Thyroid gland (tissue), 4 donors: ENCODE results near the gene CABLES2. TPM values are rescaled to one million over a fixed set of nuclear protein-coding genes. Genes with fewer than 3 reads are reported as not detected.
"Not testable (repeated sequence)": the region's sequence is repeated elsewhere in the genome, so short reads cannot be mapped to it uniquely, and the experiment has no call there.

ENCODE experiments used
- DNase-seq, 2 donors: peaks; one replicate each; pipeline ENCODE4 v3.0.0-alpha.2; 2019
- H3K27ac ChIP-seq, 3 donors: fragments of 200-600 bp; sonication (generic); 1 replicate in 2 of 3; 2 replicates in 1 of 3; pipeline ENCODE4 v1.5.1; 2016 to 2019; ENCODE audit warnings: mild to moderate bottlenecking in 1 of 3, moderate library complexity in 1 of 3
- H3K27me3 ChIP-seq: fragments of 200-600 bp; sonication (generic); one replicate; pipeline ENCODE4 v1.5.1; 2019
- H3K36me3 ChIP-seq, 2 donors: fragments of 200-600 bp; sonication (generic); one replicate each; pipeline ENCODE4 v1.5.1; 2016 to 2019
- H3K4me1 ChIP-seq, 2 donors: fragments of 200-600 bp; sonication (generic); one replicate each; pipeline ENCODE4 v1.5.1; 2017 to 2019
- H3K4me3 ChIP-seq, 3 donors: fragments of 200-600 bp; sonication (generic); replicated peaks in 1 of 3; 1 replicate in 2 of 3; 2 replicates in 1 of 3; pipeline ENCODE4 v1.5.1; 2016; ENCODE audit warnings: mild to moderate bottlenecking in 1 of 3
- H3K9me3 ChIP-seq: fragments of 200-600 bp; sonication (generic); one replicate; pipeline ENCODE4 v1.5.1; 2017
- POLR2A ChIP-seq, 2 donors: fragments of 450-650 bp; IDR thresholded peaks; one replicate each; pipeline ENCODE4 v1.6.1; 2017; ENCODE audit warnings: antibody characterized with exemption in 2 of 2, mild to moderate bottlenecking in 2 of 2, moderate library complexity in 1 of 2
- WGBS, 2 donors: methylation state at CpG; one replicate each; pipeline ENCODE4 v1.1.5; 2017; 5-methylcytosine and 5-hydroxymethylcytosine counted together
- intact Hi-C: fragments of 100-400 bp; cut with DNase I; formaldehyde crosslinking; loops from one replicate; pipeline ENCODE4 v1.15.1; 2023
- total RNA-seq, 4 donors: library from RNA; depleted of rRNA; stranded (reverse); fragments of >200 nt; gene quantifications; one replicate each; pipeline ENCODE4 v1.2.3, GENCODE V29; 2016
- TF ChIP-seq, protein P1 (sequence below), 6 experiments: fragments of 200-600 bp in 3 of 6; fragments of 450-650 bp in 3 of 6; sonication (generic) in 3 of 6; IDR thresholded peaks; one replicate each; pipeline ENCODE4 v1.5.1; 2016 to 2019; ENCODE audit warnings: antibody characterized with exemption in 6 of 6, mild to moderate bottlenecking in 2 of 6, inconsistent platforms in 1 of 6, moderate library complexity in 1 of 6

CABLES2 gene
- total RNA-seq, 4 donors from 2014 or later: 5.8 to 8.5 (median 7.7) TPM

DNA sequence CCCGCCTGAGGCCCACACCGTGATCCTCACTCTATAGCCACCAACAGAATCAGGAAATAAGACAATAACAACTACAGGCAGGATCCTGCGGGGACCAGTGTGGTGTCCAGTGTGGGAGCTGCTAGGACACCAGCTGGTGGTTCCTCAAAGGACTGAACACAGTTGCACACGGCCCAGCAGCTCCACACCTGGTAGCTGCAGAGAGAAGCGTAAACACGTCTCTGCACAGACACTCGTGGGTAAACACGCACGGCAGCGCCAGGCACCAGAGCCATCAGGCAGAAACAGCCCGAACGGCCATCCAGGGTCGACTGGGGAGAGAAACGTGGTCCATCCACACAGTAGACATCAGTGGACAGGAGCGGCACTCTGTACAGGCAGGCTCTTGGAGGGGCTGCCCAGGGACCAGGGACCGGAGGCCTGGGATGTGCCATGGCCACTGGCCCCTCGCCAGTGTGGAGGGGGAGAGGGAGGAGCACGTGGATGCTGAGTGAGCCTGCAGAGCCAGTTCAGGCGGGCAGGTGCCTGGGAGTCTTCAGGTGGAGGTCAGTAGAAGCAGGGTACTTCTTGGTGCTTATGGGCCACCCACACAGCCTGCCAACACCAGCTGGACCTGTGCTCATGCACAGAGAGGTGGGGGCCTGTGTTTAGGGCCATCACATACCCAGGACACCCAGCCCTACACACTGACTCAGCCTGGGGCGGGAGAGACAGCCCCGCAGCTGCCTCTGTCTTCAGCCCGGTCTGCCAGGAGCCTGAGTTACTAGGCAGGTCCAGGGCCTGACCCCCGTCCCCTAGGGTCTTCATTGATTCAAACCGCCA is 32.5 kb downstream of the CABLES2 start:
- Histone ChIP-seq H3K4me3 (no peak overlapping the region), H3K9me3 (no peaks in the 10 kb centered on the region), H3K4me1 (peaks cover 47 to 74% of the 10 kb centered on the region in 2 donors), H3K27ac (peak overlapping the region in 2 of 3 donors; percentile 31 to 36), H3K36me3 (no peaks in the 10 kb centered on the region), H3K27me3 (no peaks in the 10 kb centered on the region)
- no peak for TF ChIP-seq POLR2A (IDR thresholded peaks at IDR 0.05)
- TF ChIP-seq, protein P1, sequence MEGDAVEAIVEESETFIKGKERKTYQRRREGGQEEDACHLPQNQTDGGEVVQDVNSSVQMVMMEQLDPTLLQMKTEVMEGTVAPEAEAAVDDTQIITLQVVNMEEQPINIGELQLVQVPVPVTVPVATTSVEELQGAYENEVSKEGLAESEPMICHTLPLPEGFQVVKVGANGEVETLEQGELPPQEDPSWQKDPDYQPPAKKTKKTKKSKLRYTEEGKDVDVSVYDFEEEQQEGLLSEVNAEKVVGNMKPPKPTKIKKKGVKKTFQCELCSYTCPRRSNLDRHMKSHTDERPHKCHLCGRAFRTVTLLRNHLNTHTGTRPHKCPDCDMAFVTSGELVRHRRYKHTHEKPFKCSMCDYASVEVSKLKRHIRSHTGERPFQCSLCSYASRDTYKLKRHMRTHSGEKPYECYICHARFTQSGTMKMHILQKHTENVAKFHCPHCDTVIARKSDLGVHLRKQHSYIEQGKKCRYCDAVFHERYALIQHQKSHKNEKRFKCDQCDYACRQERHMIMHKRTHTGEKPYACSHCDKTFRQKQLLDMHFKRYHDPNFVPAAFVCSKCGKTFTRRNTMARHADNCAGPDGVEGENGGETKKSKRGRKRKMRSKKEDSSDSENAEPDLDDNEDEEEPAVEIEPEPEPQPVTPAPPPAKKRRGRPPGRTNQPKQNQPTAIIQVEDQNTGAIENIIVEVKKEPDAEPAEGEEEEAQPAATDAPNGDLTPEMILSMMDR (IDR thresholded peaks at IDR 0.05): no peak
- DNase-seq: peak; percentile 71 to 80
- intact Hi-C loops: no loop called here
- 54 to 55% methylated on average over 21 to 24 of the region's 24 CpGs for WGBS, 2 donors

DNA sequence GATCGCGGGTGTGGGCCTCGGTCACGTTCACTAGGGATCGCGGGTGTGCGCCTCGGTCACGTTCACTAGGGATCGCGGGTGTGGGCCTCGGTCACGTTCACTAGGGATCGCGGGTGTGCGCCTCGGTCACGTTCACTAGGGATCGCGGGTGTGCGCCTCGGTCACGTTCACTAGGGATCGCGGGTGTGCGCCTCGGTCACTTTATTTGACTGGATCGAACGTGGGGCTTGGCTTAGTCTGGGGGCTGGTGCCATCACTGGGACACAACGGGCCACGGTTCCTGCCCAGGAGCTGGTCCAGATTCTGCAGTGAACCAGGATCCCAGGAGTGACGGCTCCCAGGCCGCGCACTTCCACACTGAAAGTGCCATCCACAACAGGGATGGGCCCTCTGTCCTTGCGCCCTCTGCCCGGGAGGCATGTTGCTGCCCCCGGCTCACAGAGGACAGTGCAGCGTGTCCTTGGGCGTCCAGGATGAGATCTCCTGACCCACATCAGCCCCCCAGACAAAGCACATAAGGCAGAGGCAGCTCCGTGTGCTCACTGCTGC is 33.4 kb downstream of the CABLES2 start:
- H3K27ac ChIP-seq, H3K9me3 ChIP-seq, H3K4me3 ChIP-seq, DNase-seq, intact Hi-C loops, H3K27me3 ChIP-seq, H3K36me3 ChIP-seq: not testable (repeated sequence)
- H3K4me1 ChIP-seq: peaks cover 55 to 75% of the 10 kb centered on the region in 2 donors
- 76 to 83% methylated on average over 5 to 6 of the region's 40 CpGs for WGBS, 2 donors

DNA sequence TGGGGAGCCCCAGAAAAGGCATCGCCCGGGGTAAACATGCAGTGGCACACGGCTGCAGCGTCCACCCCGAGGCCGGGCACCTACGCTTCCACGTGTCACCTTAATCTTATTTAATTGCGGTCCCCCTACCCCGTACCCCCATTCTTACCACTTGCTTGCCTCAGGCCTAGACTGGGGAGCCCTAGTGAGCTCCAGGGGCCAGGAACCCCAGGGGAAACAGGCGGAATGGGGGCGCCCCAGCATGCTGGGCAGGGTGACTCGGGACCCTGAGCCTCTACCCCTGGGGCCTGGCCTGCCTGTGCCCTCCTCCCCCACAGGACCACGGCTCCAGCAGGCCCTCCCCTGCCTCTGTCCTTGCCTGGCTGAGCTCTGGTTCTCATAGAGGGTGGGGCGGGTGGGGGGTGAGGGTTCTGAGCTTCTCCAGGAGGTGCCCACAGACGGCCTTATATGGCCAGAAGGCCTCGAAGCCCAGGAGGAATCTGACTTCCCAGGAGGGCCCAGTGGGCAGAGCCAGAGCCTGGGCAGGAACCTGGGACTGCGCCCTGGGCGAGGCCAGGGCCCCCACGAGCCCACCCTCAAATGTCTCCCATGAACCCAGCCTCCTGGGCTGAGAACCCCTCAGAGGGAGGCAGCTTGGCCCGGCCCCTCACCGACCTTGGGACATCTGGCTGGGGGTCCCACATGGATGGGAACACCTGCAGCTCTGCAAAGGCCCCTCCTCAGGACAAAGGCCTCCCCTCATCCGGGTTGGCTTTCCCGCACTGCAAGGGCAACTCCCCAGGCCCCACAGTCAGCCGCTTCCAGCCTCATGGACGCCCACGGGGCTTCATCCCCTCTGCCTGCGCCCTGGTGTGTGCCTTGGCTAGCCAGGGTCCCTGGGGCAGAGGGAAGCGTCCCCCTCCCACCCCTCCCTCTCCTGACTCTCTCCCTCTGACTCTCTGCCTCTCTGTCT is 34.8 kb downstream of the CABLES2 start:
- Histone ChIP-seq H3K27ac (no peak overlapping the region), H3K36me3 (no peaks in the 10 kb centered on the region), H3K9me3 (no peaks in the 10 kb centered on the region), H3K4me3 (no peak overlapping the region), H3K4me1 (peaks cover 55 to 75% of the 10 kb centered on the region in 2 donors), H3K27me3 (no peaks in the 10 kb centered on the region)
- no peak for DNase-seq
- no peak for TF ChIP-seq POLR2A (IDR thresholded peaks at IDR 0.05)
- TF ChIP-seq, protein P1 (IDR thresholded peaks at IDR 0.05): no peak
- intact Hi-C loops: no loop called here
- WGBS, 2 donors: 84 to 87% methylated on average over 18 to 22 of the region's 29 CpGs

DNA sequence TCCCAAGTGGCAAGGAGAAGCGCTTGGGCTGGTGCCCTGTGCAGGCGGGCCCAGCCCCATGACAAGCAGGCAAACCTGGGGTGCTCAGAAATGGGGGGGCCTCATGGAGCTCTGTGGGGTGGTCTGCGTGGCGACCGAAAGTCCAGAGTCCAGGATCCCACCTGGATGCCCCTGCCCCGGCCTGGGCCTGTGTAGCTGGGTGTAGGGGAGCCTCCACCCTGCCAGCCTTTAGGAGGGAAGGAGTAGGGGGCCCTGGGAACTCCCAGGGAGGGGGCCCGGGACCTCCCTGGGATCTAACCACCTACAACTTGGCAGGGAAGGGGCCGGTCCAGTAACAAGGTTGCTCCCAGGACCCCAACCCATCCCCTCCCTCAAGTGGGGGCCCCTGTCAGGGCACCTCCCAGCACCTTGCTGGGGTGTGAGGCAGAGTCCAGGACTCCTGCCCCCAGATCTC is 35.5 kb downstream of the CABLES2 start:
- Histone ChIP-seq H3K4me3 (no peak overlapping the region), H3K27me3 (no peaks in the 10 kb centered on the region), H3K36me3 (no peaks in the 10 kb centered on the region), H3K9me3 (no peaks in the 10 kb centered on the region), H3K27ac (no peak overlapping the region), H3K4me1 (peaks cover 49 to 69% of the 10 kb centered on the region in 2 donors)
- no peak for DNase-seq
- TF ChIP-seq, protein P1 (IDR thresholded peaks at IDR 0.05): no peak
- no peak for TF ChIP-seq POLR2A (IDR thresholded peaks at IDR 0.05)
- intact Hi-C loops: no loop called here
- 80 to 100% methylated on average over 2 of the region's 8 CpGs for WGBS, 2 donors

DNA sequence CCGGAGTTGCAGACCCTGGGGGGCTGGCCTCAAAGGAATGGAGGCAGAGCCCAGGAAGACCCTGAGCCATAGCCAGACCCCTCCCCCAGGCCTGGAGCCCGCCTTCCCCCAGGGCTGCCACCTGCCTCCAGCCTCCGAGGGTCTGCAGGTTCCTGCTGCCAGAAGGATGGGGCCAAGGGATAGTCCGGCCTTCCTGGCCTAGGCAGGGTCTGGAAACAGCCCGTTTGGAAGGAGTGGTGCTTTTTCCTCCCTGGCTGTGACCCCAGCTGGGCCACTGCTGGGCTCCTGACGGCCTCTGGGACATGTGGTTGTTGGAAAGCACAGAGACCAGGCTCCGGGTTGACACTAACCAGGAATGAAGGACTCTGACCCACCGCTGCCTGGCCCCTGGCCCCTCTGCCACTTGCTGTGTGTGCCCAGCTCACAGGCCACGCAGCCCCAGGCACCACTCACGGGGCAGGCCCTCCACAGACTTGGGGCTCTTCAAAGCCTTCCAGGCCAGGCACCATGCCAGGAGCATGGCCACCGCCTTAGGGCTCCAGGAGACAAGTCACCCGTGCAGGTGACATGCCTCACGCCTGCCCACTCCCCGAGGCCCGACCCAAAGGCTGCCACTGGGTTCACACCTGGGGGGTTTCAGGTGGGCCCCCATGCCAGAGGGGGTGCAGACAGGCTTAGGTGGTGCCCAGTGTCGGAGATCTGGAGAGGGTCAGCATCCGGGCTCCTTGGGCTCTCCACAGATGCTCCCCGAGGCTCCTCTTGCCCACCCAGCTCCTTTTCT is 36.1 kb downstream of the CABLES2 start:
- intact Hi-C loops: no loop called here
- 57 to 100% methylated on average over 1 to 6 of the region's 18 CpGs for WGBS, 2 donors

More for the DNA sequence above, 36.1 kb downstream of the CABLES2 start:
- no peaks in the 10 kb centered on the region for H3K36me3 ChIP-seq
- TF ChIP-seq, protein P1 (IDR thresholded peaks at IDR 0.05): no peak
- TF ChIP-seq POLR2A (IDR thresholded peaks at IDR 0.05): no peak
- H3K27me3 ChIP-seq: no peaks in the 10 kb centered on the region
- H3K9me3 ChIP-seq: no peaks in the 10 kb centered on the region
- H3K27ac ChIP-seq: peak overlapping the region in 2 of 3 donors; percentile 65 to 66
- DNase-seq: peak; percentile 90
- H3K4me3 ChIP-seq: no peak overlapping the region
- peaks cover 45 to 67% of the 10 kb centered on the region in 2 donors for H3K4me1 ChIP-seq
